CD14-positive monocyte (primary cell): ENCODE data around the gene IMMP1L. TPM values are rescaled to one million over a fixed set of nuclear protein-coding genes. Genes with fewer than 3 reads are reported as not detected.

Source experiments
- DNase-seq, 3 donors: peaks; one replicate each; pipeline ENCODE4 v3.0.0-alpha.2; 2011 to 2022
- H2AFZ ChIP-seq: 2 replicates; pipeline ENCODE4 v1.6.0; 2012; ENCODE audit warnings: mild to moderate bottlenecking, low read depth, low read length, inconsistent platforms; ENCODE audit not compliant: insufficient read depth, poor library complexity, severe bottlenecking
- H3K27ac ChIP-seq, 2 donors: 1 replicate in 1 of 2; 2 replicates in 1 of 2; pipeline ENCODE4 v1.5.1; 2012 to 2013; ENCODE audit warnings: low read length in 2 of 2, control low read depth in 1 of 2, inconsistent platforms in 1 of 2, low read depth in 1 of 2, mild to moderate bottlenecking in 1 of 2
- H3K27me3 ChIP-seq, 2 donors: one replicate each; pipeline versions ENCODE4 v1.6.0 to v1.6.1; 2011 to 2013; ENCODE audit warnings: low read length in 2 of 2; ENCODE audit not compliant: control insufficient read depth in 2 of 2, insufficient read depth in 2 of 2
- H3K36me3 ChIP-seq, 2 donors: replicated peaks in 1 of 2; 1 replicate in 1 of 2; 2 replicates in 1 of 2; pipeline versions ENCODE4 v1.5.1 to v1.6.1; 2012 to 2013; ENCODE audit warnings: low read length in 2 of 2, control low read depth in 1 of 2, inconsistent platforms in 1 of 2, mild to moderate bottlenecking in 1 of 2; ENCODE audit not compliant: insufficient read depth in 2 of 2, control insufficient read depth in 1 of 2
- H3K4me1 ChIP-seq, 2 donors: 1 replicate in 1 of 2; 2 replicates in 1 of 2; pipeline versions ENCODE4 v1.5.1 to v1.6.1; 2012 to 2013; ENCODE audit warnings: low read length in 2 of 2, control low read depth in 1 of 2, inconsistent platforms in 1 of 2, mild to moderate bottlenecking in 1 of 2, moderate library complexity in 1 of 2; ENCODE audit not compliant: insufficient read depth in 2 of 2, control insufficient read depth in 1 of 2
- H3K4me2 ChIP-seq: replicated peaks from 2 replicates; pipeline ENCODE3; 2012; ENCODE audit warnings: low read length, moderate library complexity, mild to moderate bottlenecking; ENCODE audit not compliant: poor library complexity, severe bottlenecking; ENCODE audit errors: extremely low read depth
- H3K4me3 ChIP-seq, 3 experiments: fragments of 200-600 bp in 1 of 3; sonication (generic) in 1 of 3; replicated peaks in 1 of 3; 1 replicate in 2 of 3; 2 replicates in 1 of 3; pipeline ENCODE4 v1.5.1; 2011 to 2013; ENCODE audit warnings: low read length in 3 of 3, mild to moderate bottlenecking in 3 of 3, control low read depth in 2 of 3, low read depth in 2 of 3, inconsistent platforms in 1 of 3, moderate library complexity in 1 of 3
- H3K79me2 ChIP-seq: 2 replicates; pipeline ENCODE4 v1.6.0; 2012; ENCODE audit warnings: mild to moderate bottlenecking, control low read depth, inconsistent platforms, low read length, moderate library complexity; ENCODE audit not compliant: insufficient read depth
- H3K9ac ChIP-seq: 2 replicates; pipeline ENCODE4 v1.6.0; 2017; ENCODE audit warnings: low read length, mild to moderate bottlenecking; ENCODE audit not compliant: insufficient read depth, poor library complexity, severe bottlenecking
- H3K9me3 ChIP-seq, 2 donors: replicated peaks in 1 of 2; 1 replicate in 1 of 2; 2 replicates in 1 of 2; pipeline versions ENCODE4 v1.5.1 to v1.6.1; 2012 to 2013; ENCODE audit warnings: low read length in 2 of 2, control low read depth in 1 of 2; ENCODE audit not compliant: control insufficient read depth in 1 of 2, insufficient read depth in 1 of 2
- H4K20me1 ChIP-seq: 2 replicates; pipeline ENCODE4 v1.6.0; 2012; ENCODE audit warnings: mild to moderate bottlenecking, low read length, control low read depth, moderate library complexity; ENCODE audit not compliant: insufficient read depth
- H3K27ac Mint-ChIP-seq, 7 donors: one replicate each; pipeline ENCODE4 v1.8.0; 2020; ENCODE audit warnings: mild to moderate bottlenecking in 7 of 7, mixed read lengths in 7 of 7, moderate library complexity in 6 of 7, inconsistent platforms in 2 of 7
- H3K27me3 Mint-ChIP-seq, 3 donors: one replicate each; pipeline ENCODE4 v1.8.0; 2021 to 2022; ENCODE audit warnings: low read depth in 3 of 3, mild to moderate bottlenecking in 3 of 3, mixed read lengths in 3 of 3, moderate library complexity in 3 of 3, inconsistent platforms in 1 of 3
- H3K36me3 Mint-ChIP-seq, 2 donors: one replicate each; pipeline ENCODE4 v1.8.0; 2020; ENCODE audit warnings: mixed read lengths in 2 of 2, inconsistent platforms in 1 of 2, mild to moderate bottlenecking in 1 of 2
- H3K4me1 Mint-ChIP-seq: one replicate; pipeline ENCODE4 v1.8.0; 2020; ENCODE audit warnings: mild to moderate bottlenecking, mixed read lengths
- H3K4me3 Mint-ChIP-seq, 2 donors: one replicate each; pipeline ENCODE4 v1.8.0; 2020; ENCODE audit warnings: mild to moderate bottlenecking in 2 of 2, mixed read lengths in 2 of 2, moderate library complexity in 1 of 2
- H3K9me3 Mint-ChIP-seq, 7 donors: one replicate each; pipeline ENCODE4 v1.8.0; 2020 to 2022; ENCODE audit warnings: mixed read lengths in 7 of 7, mild to moderate bottlenecking in 6 of 7, moderate library complexity in 6 of 7, inconsistent platforms in 2 of 7
- WGBS: methylation state at CpG from one replicate; pipeline ENCODE4 v1.1.5; 2013; ENCODE audit warnings: missing lambda C conversion rate; ENCODE audit not compliant: insufficient coverage; 5-methylcytosine and 5-hydroxymethylcytosine counted together
- intact Hi-C, 2 donors: fragments of 100-400 bp; cut with micrococcal nuclease; formaldehyde crosslinking; loops; one replicate each; pipeline versions ENCODE4 v1.15.0 to v1.15.1; 2023
- polyA plus RNA-seq, 3 donors: library from polyadenylated mRNA; depleted of rRNA in 1 of 3; unstranded in 2 of 3; stranded (reverse) in 1 of 3; fragments of 300-500 nt in 2 of 3; fragments of >200 nt in 1 of 3; fragmentation: Illumina TruSeq in 2 of 3; gene quantifications; 1 replicate in 2 of 3; 2 replicates in 1 of 3; pipeline ENCODE4 v1.2.3, GENCODE V29; 2012 to 2021
- TF ChIP-seq, protein P1 (sequence below): fragments of 200-600 bp; IDR thresholded peaks from one replicate; pipeline ENCODE4 v1.8.0; 2022; ENCODE audit warnings: antibody characterized with exemption, mild to moderate bottlenecking

The IMMP1L gene
- polyA plus RNA-seq, 3 donors: 0.53 to 5.0 (median 4.7) TPM

- Histone ChIP-seq H3K4me1 (no peaks in the 10 kb centered on the region), H3K27me3 (no peaks in the 10 kb centered on the region), H3K4me3 (no peak overlapping the region), H3K27ac (no peak overlapping the region), H3K36me3 (no peaks in the 10 kb centered on the region), H2AFZ (no peak overlapping the region), H3K79me2 (no peaks in the 10 kb centered on the region), H4K20me1 (no peaks in the 10 kb centered on the region), H3K9me3 (no peaks in the 10 kb centered on the region), H3K4me2 (no peak overlapping the region), H3K9ac (no peak overlapping the region)
- intact Hi-C loops: no loop called here
- Mint-ChIP-seq H3K9me3 (peaks cover 0 to 6% (median 0%) of the 10 kb centered on the region in 7 donors), H3K36me3 (peaks cover 4% of the 10 kb centered on the region in 2 donors), H3K27me3 (no peaks in the 10 kb centered on the region), H3K4me3 (no peak overlapping the region), H3K4me1 (no peaks in the 10 kb centered on the region), H3K27ac (no peak overlapping the region)
- TF ChIP-seq, protein P1, sequence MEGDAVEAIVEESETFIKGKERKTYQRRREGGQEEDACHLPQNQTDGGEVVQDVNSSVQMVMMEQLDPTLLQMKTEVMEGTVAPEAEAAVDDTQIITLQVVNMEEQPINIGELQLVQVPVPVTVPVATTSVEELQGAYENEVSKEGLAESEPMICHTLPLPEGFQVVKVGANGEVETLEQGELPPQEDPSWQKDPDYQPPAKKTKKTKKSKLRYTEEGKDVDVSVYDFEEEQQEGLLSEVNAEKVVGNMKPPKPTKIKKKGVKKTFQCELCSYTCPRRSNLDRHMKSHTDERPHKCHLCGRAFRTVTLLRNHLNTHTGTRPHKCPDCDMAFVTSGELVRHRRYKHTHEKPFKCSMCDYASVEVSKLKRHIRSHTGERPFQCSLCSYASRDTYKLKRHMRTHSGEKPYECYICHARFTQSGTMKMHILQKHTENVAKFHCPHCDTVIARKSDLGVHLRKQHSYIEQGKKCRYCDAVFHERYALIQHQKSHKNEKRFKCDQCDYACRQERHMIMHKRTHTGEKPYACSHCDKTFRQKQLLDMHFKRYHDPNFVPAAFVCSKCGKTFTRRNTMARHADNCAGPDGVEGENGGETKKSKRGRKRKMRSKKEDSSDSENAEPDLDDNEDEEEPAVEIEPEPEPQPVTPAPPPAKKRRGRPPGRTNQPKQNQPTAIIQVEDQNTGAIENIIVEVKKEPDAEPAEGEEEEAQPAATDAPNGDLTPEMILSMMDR: no peak
- DNase-seq: no peak
Measured at GRCh38 chr11:31441296-31441695, 68.1 kb downstream of the IMMP1L start.

DNA sequence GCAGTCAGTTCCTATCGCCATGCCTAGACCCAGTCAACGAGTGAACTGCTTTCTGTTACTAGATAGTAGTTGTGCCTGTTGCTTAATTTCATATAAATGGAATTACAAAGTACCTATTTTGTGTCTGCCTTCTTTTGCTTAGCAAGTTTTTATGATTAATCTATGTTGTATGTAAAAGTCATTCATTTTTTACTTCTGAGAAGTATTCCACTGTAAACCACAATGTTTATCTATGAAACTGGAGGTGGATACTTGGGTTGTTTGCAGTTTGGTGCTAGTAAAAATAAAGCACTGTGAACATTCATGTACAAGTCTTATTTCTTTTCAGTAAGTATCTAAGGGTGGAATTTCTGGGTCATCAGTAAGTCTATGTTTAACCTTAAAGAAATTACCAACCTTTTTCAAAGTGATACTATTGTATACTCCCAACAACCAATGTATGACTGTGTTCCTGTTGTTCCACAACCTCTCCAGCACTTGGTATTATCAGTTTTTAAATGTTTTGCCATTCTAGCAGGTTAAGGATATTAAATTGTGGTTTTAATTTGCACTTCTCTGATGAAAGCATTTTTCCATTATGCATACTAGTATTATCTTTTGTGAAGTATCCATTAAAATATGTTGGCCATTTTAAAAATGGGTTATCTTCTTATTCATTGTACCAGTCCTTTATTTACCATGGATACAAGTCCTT is 71.5 kb downstream of the IMMP1L start:
- Mint-ChIP-seq H3K9me3 (peaks cover 0 to 6% (median 0%) of the 10 kb centered on the region in 7 donors), H3K4me3 (no peak overlapping the region), H3K27ac (no peak overlapping the region), H3K4me1 (no peaks in the 10 kb centered on the region), H3K36me3 (no peaks in the 10 kb centered on the region), H3K27me3 (no peaks in the 10 kb centered on the region)
- H3K9ac ChIP-seq: no peak overlapping the region
- WGBS: no CpG with 5 or more reads among the region's 2 CpGs
- TF ChIP-seq, protein P1: no peak
- H3K4me3 ChIP-seq: no peak overlapping the region
- H3K27me3 ChIP-seq: no peaks in the 10 kb centered on the region
- no peak overlapping the region for H3K4me2 ChIP-seq
- H3K36me3 ChIP-seq: no peaks in the 10 kb centered on the region
- no peak overlapping the region for H2AFZ ChIP-seq
- DNase-seq: no peak
- no peaks in the 10 kb centered on the region for H3K9me3 ChIP-seq
- intact Hi-C loops: no loop called here
- H3K79me2 ChIP-seq: no peaks in the 10 kb centered on the region
- H3K4me1 ChIP-seq: no peaks in the 10 kb centered on the region
- no peaks in the 10 kb centered on the region for H4K20me1 ChIP-seq
- no peak overlapping the region for H3K27ac ChIP-seq
